GM21723 (cell line): ENCODE results near the gene RFNG.

Source experiments
- ATAC-seq: cut with Tn5 transposase; IDR thresholded peaks from one replicate; pipeline ENCODE4 v1.9.1; 2021; ENCODE audit warnings: mild to moderate bottlenecking, moderate library complexity; ENCODE audit not compliant: unreplicated experiment

RFNG gene

GRCh38 chr17:82089723-82090548 lies 38.3 kb upstream of the RFNG start:
- no peak for ATAC-seq

GRCh38 chr17:82088838-82089722 lies 37.5 kb upstream of the RFNG start:
- ATAC-seq = no peak

GRCh38 chr17:82087961-82088837 lies 36.6 kb upstream of the RFNG start:
- no peak for ATAC-seq

GRCh38 chr17:82086941-82087906 lies 35.6 kb upstream of the RFNG start:
- no peak for ATAC-seq

- no peak for ATAC-seq
Measured at GRCh38 chr17:82085931-82086764, 34.5 kb upstream of the RFNG start.

- ATAC-seq = no peak
Measured at GRCh38 chr17:82085031-82085861, 33.6 kb upstream of the RFNG start.

GRCh38 chr17:82084373-82085030 lies 32.9 kb upstream of the RFNG start:
- no peak for ATAC-seq

GRCh38 chr17:82083533-82084359 lies 32.1 kb upstream of the RFNG start:
- no peak for ATAC-seq

- no peak for ATAC-seq
Measured at GRCh38 chr17:82083009-82083408, 31.4 kb upstream of the RFNG start.

GRCh38 chr17:82082456-82082855 lies 30.8 kb upstream of the RFNG start:
- ATAC-seq = no peak

- ATAC-seq = no peak
Measured at GRCh38 chr17:82081966-82082365, 30.4 kb upstream of the RFNG start.

- no peak for ATAC-seq
Measured at GRCh38 chr17:82081546-82081945, 29.9 kb upstream of the RFNG start.

GRCh38 chr17:82080789-82081464 lies 29.3 kb upstream of the RFNG start:
- no peak for ATAC-seq

GRCh38 chr17:82080048-82080788 lies 28.6 kb upstream of the RFNG start:
- ATAC-seq = no peak

- ATAC-seq = no peak
Measured at GRCh38 chr17:82079001-82079677, 27.5 kb upstream of the RFNG start.
